ENCODE measurements around the gene ARVCF.

ARVCF gene

GRCh38 chr22:19966908-19967750, 49.5 kb downstream of the ARVCF start:
- Histone ChIP-seq H3K27me3 (ENCODE audit: control insufficient read depth, insufficient read depth, low read length) (no peaks in the 10 kb centered on the region), H3K27ac (ENCODE audit: low read depth, low read length) (no peak overlapping the region), H3K4me1 (ENCODE audit: control insufficient read depth, insufficient read depth, low read length) (peaks cover 9% of the 10 kb centered on the region), H3K4me3 (ENCODE audit: low read depth, low read length) (no peak overlapping the region), H3K9ac (ENCODE audit: low read depth, low read length) (no peak overlapping the region), H3K36me3 (ENCODE audit: control insufficient read depth, insufficient read depth, low read length) (peaks cover 22% of the 10 kb centered on the region), H3K9me3 (ENCODE audit: control insufficient read depth, insufficient read depth, low read length) (no peaks in the 10 kb centered on the region)

GRCh38 chr22:19965771-19966709, 50.6 kb downstream of the ARVCF start:
- H3K9me3 ChIP-seq (ENCODE audit: control insufficient read depth, insufficient read depth, low read length), result no peaks in the 10 kb centered on the region
- H3K9ac ChIP-seq (ENCODE audit: low read depth, low read length), result no peak overlapping the region
- H3K27me3 ChIP-seq (ENCODE audit: control insufficient read depth, insufficient read depth, low read length), result no peaks in the 10 kb centered on the region
- peaks cover 9% of the 10 kb centered on the region for H3K4me1 ChIP-seq (ENCODE audit: control insufficient read depth, insufficient read depth, low read length)
- peaks cover 13% of the 10 kb centered on the region for H3K36me3 ChIP-seq (ENCODE audit: control insufficient read depth, insufficient read depth, low read length)
- H3K4me3 ChIP-seq (ENCODE audit: low read depth, low read length), result no peak overlapping the region
- H3K27ac ChIP-seq (ENCODE audit: low read depth, low read length), result no peak overlapping the region

- H3K4me1 ChIP-seq (ENCODE audit: control insufficient read depth, insufficient read depth, low read length), result peaks cover 12% of the 10 kb centered on the region
- no peak overlapping the region for H3K27ac ChIP-seq (ENCODE audit: low read depth, low read length)
- peaks cover 8% of the 10 kb centered on the region for H3K36me3 ChIP-seq (ENCODE audit: control insufficient read depth, insufficient read depth, low read length)
- H3K9me3 ChIP-seq (ENCODE audit: control insufficient read depth, insufficient read depth, low read length), result no peaks in the 10 kb centered on the region
- H3K4me3 ChIP-seq (ENCODE audit: low read depth, low read length), result no peak overlapping the region
- no peaks in the 10 kb centered on the region for H3K27me3 ChIP-seq (ENCODE audit: control insufficient read depth, insufficient read depth, low read length)
- no peak overlapping the region for H3K9ac ChIP-seq (ENCODE audit: low read depth, low read length)
Measured at GRCh38 chr22:19964701-19965386, 51.8 kb downstream of the ARVCF start.

GRCh38 chr22:19963863-19964642, 52.6 kb downstream of the ARVCF start:
- Histone ChIP-seq H3K27ac (ENCODE audit: low read depth, low read length) (no peak overlapping the region), H3K9ac (ENCODE audit: low read depth, low read length) (no peak overlapping the region), H3K27me3 (ENCODE audit: control insufficient read depth, insufficient read depth, low read length) (no peaks in the 10 kb centered on the region), H3K36me3 (ENCODE audit: control insufficient read depth, insufficient read depth, low read length) (peaks cover 8% of the 10 kb centered on the region), H3K9me3 (ENCODE audit: control insufficient read depth, insufficient read depth, low read length) (no peaks in the 10 kb centered on the region), H3K4me3 (ENCODE audit: low read depth, low read length) (no peak overlapping the region), H3K4me1 (ENCODE audit: control insufficient read depth, insufficient read depth, low read length) (peaks cover 15% of the 10 kb centered on the region)

- Histone ChIP-seq H3K27ac (ENCODE audit: low read depth, low read length) (peak overlapping the region; percentile 44), H3K4me1 (ENCODE audit: control insufficient read depth, insufficient read depth, low read length) (peaks cover 19% of the 10 kb centered on the region), H3K36me3 (ENCODE audit: control insufficient read depth, insufficient read depth, low read length) (peaks cover 4% of the 10 kb centered on the region), H3K27me3 (ENCODE audit: control insufficient read depth, insufficient read depth, low read length) (no peaks in the 10 kb centered on the region), H3K9me3 (ENCODE audit: control insufficient read depth, insufficient read depth, low read length) (no peaks in the 10 kb centered on the region), H3K9ac (ENCODE audit: low read depth, low read length) (no peak overlapping the region), H3K4me3 (ENCODE audit: low read depth, low read length) (peak overlapping the region; percentile 30; the same call in 1 of the 2 replicates)
Measured at GRCh38 chr22:19962909-19963806, 53.5 kb downstream of the ARVCF start.

- Histone ChIP-seq H3K4me3 (ENCODE audit: low read depth, low read length) (peak overlapping the region; percentile 30; the same call in 1 of the 2 replicates), H3K36me3 (ENCODE audit: control insufficient read depth, insufficient read depth, low read length) (no peaks in the 10 kb centered on the region; the same call in 1 of the 2 replicates)
Measured at GRCh38 chr22:19962246-19962908, 54.2 kb downstream of the ARVCF start.

GRCh38 chr22:19961868-19962245, 54.8 kb downstream of the ARVCF start:
- H3K27me3 ChIP-seq (ENCODE audit: control insufficient read depth, insufficient read depth, low read length), result no peaks in the 10 kb centered on the region
- no peaks in the 10 kb centered on the region; the same call in 1 of the 2 replicates for H3K36me3 ChIP-seq (ENCODE audit: control insufficient read depth, insufficient read depth, low read length)
- H3K4me1 ChIP-seq (ENCODE audit: control insufficient read depth, insufficient read depth, low read length), result peaks cover 19% of the 10 kb centered on the region
- no peak overlapping the region for H3K27ac ChIP-seq (ENCODE audit: low read depth, low read length)
- H3K9me3 ChIP-seq (ENCODE audit: control insufficient read depth, insufficient read depth, low read length), result no peaks in the 10 kb centered on the region
- H3K4me3 ChIP-seq (ENCODE audit: low read depth, low read length), result no peak overlapping the region
- no peak overlapping the region for H3K9ac ChIP-seq (ENCODE audit: low read depth, low read length)

More at GRCh38 chr22:19962246-19962908, 54.2 kb downstream of the ARVCF start:
- H3K9me3 ChIP-seq (ENCODE audit: control insufficient read depth, insufficient read depth, low read length), result no peaks in the 10 kb centered on the region
- no peaks in the 10 kb centered on the region for H3K27me3 ChIP-seq (ENCODE audit: control insufficient read depth, insufficient read depth, low read length)
- H3K4me1 ChIP-seq (ENCODE audit: control insufficient read depth, insufficient read depth, low read length), result peaks cover 19% of the 10 kb centered on the region
- peak overlapping the region; percentile 44 for H3K27ac ChIP-seq (ENCODE audit: low read depth, low read length)
- H3K9ac ChIP-seq (ENCODE audit: low read depth, low read length), result no peak overlapping the region

GRCh38 chr22:19961201-19961580, 55.4 kb downstream of the ARVCF start:
- H3K9ac ChIP-seq (ENCODE audit: low read depth, low read length), result no peak overlapping the region
- peaks cover 19% of the 10 kb centered on the region for H3K4me1 ChIP-seq (ENCODE audit: control insufficient read depth, insufficient read depth, low read length)
- no peak overlapping the region for H3K27ac ChIP-seq (ENCODE audit: low read depth, low read length)
- no peaks in the 10 kb centered on the region for H3K36me3 ChIP-seq (ENCODE audit: control insufficient read depth, insufficient read depth, low read length)
- H3K27me3 ChIP-seq (ENCODE audit: control insufficient read depth, insufficient read depth, low read length), result no peaks in the 10 kb centered on the region
- H3K4me3 ChIP-seq (ENCODE audit: low read depth, low read length), result no peak overlapping the region
- no peaks in the 10 kb centered on the region for H3K9me3 ChIP-seq (ENCODE audit: control insufficient read depth, insufficient read depth, low read length)

GRCh38 chr22:19960491-19961200, 56.0 kb downstream of the ARVCF start:
- H3K9me3 ChIP-seq (ENCODE audit: control insufficient read depth, insufficient read depth, low read length), result no peaks in the 10 kb centered on the region
- no peaks in the 10 kb centered on the region for H3K27me3 ChIP-seq (ENCODE audit: control insufficient read depth, insufficient read depth, low read length)
- no peaks in the 10 kb centered on the region for H3K36me3 ChIP-seq (ENCODE audit: control insufficient read depth, insufficient read depth, low read length)
- H3K4me3 ChIP-seq (ENCODE audit: low read depth, low read length), result no peak overlapping the region
- peaks cover 19% of the 10 kb centered on the region for H3K4me1 ChIP-seq (ENCODE audit: control insufficient read depth, insufficient read depth, low read length)
- H3K9ac ChIP-seq (ENCODE audit: low read depth, low read length), result no peak overlapping the region
- H3K27ac ChIP-seq (ENCODE audit: low read depth, low read length), result no peak overlapping the region

Data from HUES48 (cell line).